ENCODE measurements around the gene PGF. TPM values are rescaled to one million over a fixed set of nuclear protein-coding genes. Genes with fewer than 3 reads are reported as not detected.

Gene PGF
- total RNA-seq, 1 experiment from 2014 or later, result 9.1 TPM

DNA sequence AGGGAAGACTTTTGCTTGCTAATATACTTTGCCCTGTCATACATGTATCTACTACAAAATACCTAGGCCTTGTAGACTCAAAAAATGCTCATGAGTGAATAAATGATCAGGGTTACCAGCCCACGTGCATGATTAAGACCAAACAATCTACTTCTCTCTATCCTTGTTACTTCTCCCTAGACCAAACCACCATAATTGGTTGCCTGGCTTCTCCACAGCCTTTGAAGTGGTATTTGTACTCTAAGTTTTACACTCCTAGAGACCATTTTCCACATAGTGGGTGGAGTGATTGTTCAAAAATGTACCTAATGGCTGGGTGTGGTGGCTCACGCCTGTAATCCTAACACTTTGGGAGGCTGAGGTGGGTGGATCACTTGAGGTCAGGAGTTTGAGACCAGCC is 18.2 kb downstream of the PGF start:
- intact Hi-C loops (cut with micrococcal nuclease; ENCODE audit: unreplicated experiment), result no loop called here
- no peaks in the 10 kb centered on the region for H3K4me1 ChIP-seq
- no peak for DNase-seq
- no peak overlapping the region for H3K4me3 ChIP-seq (ENCODE audit: low read depth, low read length)
- peaks cover 10% of the 10 kb centered on the region for H3K9me3 Mint-ChIP-seq (ENCODE audit: unreplicated experiment)
- TF ChIP-seq, protein P1, sequence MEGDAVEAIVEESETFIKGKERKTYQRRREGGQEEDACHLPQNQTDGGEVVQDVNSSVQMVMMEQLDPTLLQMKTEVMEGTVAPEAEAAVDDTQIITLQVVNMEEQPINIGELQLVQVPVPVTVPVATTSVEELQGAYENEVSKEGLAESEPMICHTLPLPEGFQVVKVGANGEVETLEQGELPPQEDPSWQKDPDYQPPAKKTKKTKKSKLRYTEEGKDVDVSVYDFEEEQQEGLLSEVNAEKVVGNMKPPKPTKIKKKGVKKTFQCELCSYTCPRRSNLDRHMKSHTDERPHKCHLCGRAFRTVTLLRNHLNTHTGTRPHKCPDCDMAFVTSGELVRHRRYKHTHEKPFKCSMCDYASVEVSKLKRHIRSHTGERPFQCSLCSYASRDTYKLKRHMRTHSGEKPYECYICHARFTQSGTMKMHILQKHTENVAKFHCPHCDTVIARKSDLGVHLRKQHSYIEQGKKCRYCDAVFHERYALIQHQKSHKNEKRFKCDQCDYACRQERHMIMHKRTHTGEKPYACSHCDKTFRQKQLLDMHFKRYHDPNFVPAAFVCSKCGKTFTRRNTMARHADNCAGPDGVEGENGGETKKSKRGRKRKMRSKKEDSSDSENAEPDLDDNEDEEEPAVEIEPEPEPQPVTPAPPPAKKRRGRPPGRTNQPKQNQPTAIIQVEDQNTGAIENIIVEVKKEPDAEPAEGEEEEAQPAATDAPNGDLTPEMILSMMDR (IDR thresholded peaks at IDR 0.05; ENCODE audit: insufficient read depth in 1 of 2, low read depth in 1 of 2, low read length in 1 of 2, severe bottlenecking in 1 of 2, unreplicated experiment in 1 of 2), result no peak
- no peaks in the 10 kb centered on the region for H3K27me3 ChIP-seq (replicated peaks; ENCODE audit: control insufficient read depth, insufficient read depth, low read length)
- no peaks in the 10 kb centered on the region for H3K4me1 Mint-ChIP-seq (ENCODE audit: low read depth, unreplicated experiment)
- peaks cover 6% of the 10 kb centered on the region for H3K27me3 Mint-ChIP-seq (ENCODE audit: insufficient read depth, unreplicated experiment)
- no peak overlapping the region for H3K4me3 Mint-ChIP-seq (ENCODE audit: unreplicated experiment)
- BruUV-seq (replicated peaks), result no TSS peak
- H3K9me3 ChIP-seq, result no peaks in the 10 kb centered on the region
- H3K36me3 ChIP-seq (ENCODE audit: control insufficient read depth, insufficient read depth, low read length), result no peaks in the 10 kb centered on the region
- ChIA-PET CTCF (no interaction called here), POLR2A (no interaction called here)
- H3K36me3 Mint-ChIP-seq (ENCODE audit: insufficient read depth, unreplicated experiment), result peaks cover 11% of the 10 kb centered on the region
- H3K27ac Mint-ChIP-seq (ENCODE audit: unreplicated experiment), result no peak overlapping the region

DNA sequence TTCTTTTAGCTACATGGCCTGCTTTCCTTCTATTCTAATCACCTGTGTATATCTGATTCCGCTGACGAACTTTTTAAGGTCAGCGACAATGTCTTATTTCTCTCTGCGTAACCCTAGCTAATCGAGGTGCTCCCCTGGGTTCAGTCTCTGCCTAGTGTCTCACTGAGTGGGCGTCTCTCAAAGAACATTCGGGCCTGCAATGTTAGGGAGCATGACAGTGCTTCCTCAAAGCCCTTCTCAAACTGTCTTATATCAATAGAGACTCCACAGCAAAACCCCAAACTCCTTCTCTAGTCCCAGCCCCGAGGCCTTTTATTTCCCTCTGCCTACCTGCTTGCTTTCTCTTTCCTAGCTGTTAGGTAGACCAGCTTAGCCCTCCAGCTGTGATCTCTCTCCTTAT is 18.7 kb downstream of the PGF start:
- H3K4me3 ChIP-seq (ENCODE audit: low read depth, low read length), result no peak overlapping the region
- BruUV-seq (replicated peaks), result no TSS peak
- H3K27ac Mint-ChIP-seq (ENCODE audit: unreplicated experiment), result no peak overlapping the region
- peaks cover 6% of the 10 kb centered on the region for H3K27me3 Mint-ChIP-seq (ENCODE audit: insufficient read depth, unreplicated experiment)
- TF ChIP-seq, protein P1 (IDR thresholded peaks at IDR 0.05; ENCODE audit: insufficient read depth in 1 of 2, low read depth in 1 of 2, low read length in 1 of 2, severe bottlenecking in 1 of 2, unreplicated experiment in 1 of 2), result no peak
- DNase-seq, result no peak
- H3K36me3 ChIP-seq (ENCODE audit: control insufficient read depth, insufficient read depth, low read length), result no peaks in the 10 kb centered on the region
- H3K4me3 Mint-ChIP-seq (ENCODE audit: unreplicated experiment), result no peak overlapping the region
- intact Hi-C loops (cut with micrococcal nuclease; ENCODE audit: unreplicated experiment), result no loop called here
- H3K4me1 ChIP-seq, result no peaks in the 10 kb centered on the region
- H3K36me3 Mint-ChIP-seq (ENCODE audit: insufficient read depth, unreplicated experiment), result peaks cover 8% of the 10 kb centered on the region
- no peaks in the 10 kb centered on the region for H3K9me3 ChIP-seq
- POLR2A ChIA-PET, result no interaction called here
- no peaks in the 10 kb centered on the region for H3K4me1 Mint-ChIP-seq (ENCODE audit: low read depth, unreplicated experiment)
- CTCF ChIA-PET, result no interaction called here
- H3K27me3 ChIP-seq (replicated peaks; ENCODE audit: control insufficient read depth, insufficient read depth, low read length), result no peaks in the 10 kb centered on the region
- peaks cover 10% of the 10 kb centered on the region for H3K9me3 Mint-ChIP-seq (ENCODE audit: unreplicated experiment)

DNA sequence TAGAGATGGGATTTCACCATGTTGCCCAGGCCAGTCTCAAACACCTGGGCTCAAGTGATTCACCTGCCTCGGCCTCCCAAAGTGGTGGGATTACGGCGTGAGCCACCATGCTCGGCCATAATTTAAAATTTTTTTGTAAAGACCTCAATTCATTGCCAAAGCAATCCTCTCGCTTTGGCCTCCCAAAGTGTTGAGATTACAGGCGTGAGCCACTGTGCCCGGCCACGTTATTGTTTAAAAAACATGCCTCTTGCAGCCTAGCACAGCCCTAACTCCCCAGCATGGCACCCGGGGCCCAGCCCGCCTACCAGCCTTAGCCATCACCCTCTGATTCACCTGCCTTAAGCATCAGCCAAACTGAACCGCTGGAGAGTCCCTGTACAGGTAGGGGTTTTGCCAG is 19.2 kb downstream of the PGF start:
- ChIA-PET CTCF (no interaction called here), POLR2A (no interaction called here)
- BruUV-seq (replicated peaks), result no TSS peak

More for the DNA sequence above, 19.2 kb downstream of the PGF start:
- Histone ChIP-seq H3K4me1 (no peaks in the 10 kb centered on the region), H3K27me3 (replicated peaks; ENCODE audit: control insufficient read depth, insufficient read depth, low read length) (no peaks in the 10 kb centered on the region), H3K4me3 (ENCODE audit: low read depth, low read length) (no peak overlapping the region), H3K9me3 (no peaks in the 10 kb centered on the region), H3K36me3 (ENCODE audit: control insufficient read depth, insufficient read depth, low read length) (no peaks in the 10 kb centered on the region)
- no peaks in the 10 kb centered on the region for H3K4me1 Mint-ChIP-seq (ENCODE audit: low read depth, unreplicated experiment)
- TF ChIP-seq, protein P1 (IDR thresholded peaks at IDR 0.05; ENCODE audit: insufficient read depth in 1 of 2, low read depth in 1 of 2, low read length in 1 of 2, severe bottlenecking in 1 of 2, unreplicated experiment in 1 of 2), result no peak
- no peak overlapping the region for H3K4me3 Mint-ChIP-seq (ENCODE audit: unreplicated experiment)
- H3K9me3 Mint-ChIP-seq (ENCODE audit: unreplicated experiment), result peaks cover 10% of the 10 kb centered on the region
- peaks cover 6% of the 10 kb centered on the region for H3K27me3 Mint-ChIP-seq (ENCODE audit: insufficient read depth, unreplicated experiment)
- H3K36me3 Mint-ChIP-seq (ENCODE audit: insufficient read depth, unreplicated experiment), result peaks cover 7% of the 10 kb centered on the region
- H3K27ac Mint-ChIP-seq (ENCODE audit: unreplicated experiment), result no peak overlapping the region
- DNase-seq, result no peak
- intact Hi-C loops (cut with micrococcal nuclease; ENCODE audit: unreplicated experiment), result no loop called here
